SU-DHL-6 (cell line): ENCODE results near the gene RPS28.

Experiments
- CTCF ChIP-seq: fragments of 200-600 bp; sonication (generic); IDR thresholded peaks from one replicate; pipeline ENCODE4 v1.5.1; 2017; ENCODE audit warnings: antibody characterized with exemption, mild to moderate bottlenecking, low read length, moderate library complexity; ENCODE audit not compliant: insufficient read depth, poor library complexity, severe bottlenecking
- EZH2phosphoT487 ChIP-seq: fragments of 200-600 bp; sonication (generic), shearing (Covaris generic); conservative IDR thresholded peaks from 2 replicates; pipeline ENCODE4 v1.6.1; 2018; ENCODE audit warnings: mild to moderate bottlenecking, antibody characterized with exemption, low read length, moderate library complexity, mixed read lengths

DNA sequence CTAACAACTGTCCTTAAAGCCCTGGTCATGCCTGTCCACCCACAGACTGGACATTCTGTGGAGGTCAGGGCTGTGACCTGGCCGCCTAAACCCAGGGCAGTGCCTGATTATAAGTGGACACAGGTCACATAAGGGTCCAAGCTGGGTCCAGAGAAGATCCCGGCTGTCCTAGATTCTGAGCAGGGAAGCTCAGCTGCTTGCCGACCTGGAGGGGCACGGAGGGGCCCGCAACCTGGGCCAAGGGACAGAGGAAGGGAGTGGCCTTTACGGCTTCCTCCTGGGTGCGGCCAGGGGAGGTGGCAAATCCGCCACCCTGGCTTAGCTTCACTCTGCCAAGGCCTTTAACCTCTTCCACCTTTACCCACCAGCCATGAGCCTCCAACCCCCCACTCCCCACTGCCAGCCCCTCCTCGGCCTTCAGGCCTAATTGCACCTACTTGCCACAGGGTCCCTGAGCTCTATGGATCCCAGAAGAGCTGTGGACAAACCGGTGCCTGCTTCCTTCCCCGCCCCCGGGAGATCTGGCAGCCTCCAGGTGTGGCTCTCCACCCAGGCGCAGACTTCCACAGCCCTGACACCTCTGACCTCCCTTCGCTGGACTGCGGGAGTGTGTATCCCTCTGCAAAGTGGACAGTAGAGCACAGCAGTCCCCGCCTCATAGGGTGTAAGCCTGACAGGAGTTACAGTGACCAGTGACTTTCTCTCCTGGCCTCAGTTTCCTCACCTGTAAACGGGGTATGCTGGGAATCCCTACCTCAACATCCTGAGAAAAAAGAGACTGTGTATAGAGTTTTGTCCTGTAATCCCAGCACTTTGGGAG lies 14.9 kb upstream of the RPS28 start:
- TF ChIP-seq CTCF = no peak
- TF ChIP-seq EZH2phosphoT487 = no peak
